NK-92 (cell line): Measurements from ENCODE around the gene NINL.
"Not testable (repeated sequence)": the region's sequence is repeated elsewhere in the genome, so short reads cannot be mapped to it uniquely, and the experiment has no call there.

Experiments used
- DNase-seq: peaks from one replicate; lab custom pipeline; 2025; ENCODE audit not compliant: unreplicated experiment; lab: John Stamatoyannopoulos, UW

The NINL gene

DNA sequence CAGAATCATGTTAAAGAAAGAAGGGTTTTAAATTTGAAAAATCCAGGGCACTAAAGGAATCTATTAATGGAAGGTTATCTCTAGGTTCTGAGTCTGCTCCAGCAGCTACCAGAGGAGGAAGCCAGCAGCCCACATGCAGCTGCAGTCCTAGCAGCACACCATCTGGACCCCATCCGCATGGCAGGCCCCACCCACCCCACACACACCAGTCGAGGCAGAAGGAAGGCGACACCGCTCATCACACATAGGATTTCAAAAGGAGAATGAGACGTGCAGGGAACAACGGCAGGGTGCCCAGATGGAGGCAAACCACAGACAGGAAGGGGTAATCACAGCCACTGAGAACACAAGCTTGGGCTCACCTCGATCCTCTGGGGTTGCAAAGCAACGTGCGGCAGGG lies 99.0 kb downstream of the NINL start:
- DNase-seq: no peak

DNA sequence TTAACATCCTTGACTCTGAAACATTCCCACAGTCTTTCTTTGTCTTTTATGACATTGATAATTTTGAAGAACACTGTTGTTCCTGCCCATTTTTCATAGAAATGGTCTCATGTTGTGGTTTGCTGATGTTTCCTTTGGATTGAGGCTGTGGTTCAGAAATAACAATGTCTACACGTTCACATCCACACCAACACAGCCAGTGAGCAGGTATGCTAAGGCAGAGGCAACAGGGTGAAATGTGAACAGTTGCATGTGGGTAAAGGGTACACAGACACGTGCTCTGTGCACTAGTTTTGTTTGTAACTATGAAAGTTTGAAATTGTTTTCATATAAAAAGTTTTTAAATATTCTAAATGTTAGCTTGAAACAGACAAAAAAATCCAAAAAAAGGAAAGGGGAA lies 99.5 kb downstream of the NINL start:
- no peak for DNase-seq

DNA sequence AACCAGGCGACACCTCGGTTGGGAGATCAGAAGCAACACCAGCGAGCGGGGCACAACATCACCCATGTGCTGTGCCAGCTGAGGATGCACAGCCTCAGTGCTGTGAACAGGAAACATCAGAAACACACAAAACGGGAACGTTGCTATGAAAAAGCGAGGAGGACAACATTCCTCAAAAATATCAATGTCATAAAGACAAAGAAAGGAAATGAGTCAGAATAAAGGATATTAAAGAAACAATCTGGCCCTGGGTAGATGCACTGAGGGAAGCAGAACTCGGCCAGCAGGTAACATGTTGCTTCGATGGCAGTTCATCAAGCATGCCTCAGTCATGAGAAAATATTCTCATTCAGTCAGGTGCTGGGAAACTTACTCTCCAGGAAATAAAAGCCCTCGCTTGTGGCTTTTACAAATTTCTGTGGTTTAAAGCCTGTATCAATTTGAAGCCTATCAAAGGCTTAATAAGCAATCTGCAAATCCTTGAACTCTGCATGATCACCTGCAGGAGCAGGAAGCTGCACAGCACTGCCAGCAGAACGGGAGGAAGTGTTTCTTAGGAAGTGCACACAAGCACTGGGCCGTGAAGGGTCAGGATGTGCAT lies 100.3 kb downstream of the NINL start:
- DNase-seq: no peak

DNA sequence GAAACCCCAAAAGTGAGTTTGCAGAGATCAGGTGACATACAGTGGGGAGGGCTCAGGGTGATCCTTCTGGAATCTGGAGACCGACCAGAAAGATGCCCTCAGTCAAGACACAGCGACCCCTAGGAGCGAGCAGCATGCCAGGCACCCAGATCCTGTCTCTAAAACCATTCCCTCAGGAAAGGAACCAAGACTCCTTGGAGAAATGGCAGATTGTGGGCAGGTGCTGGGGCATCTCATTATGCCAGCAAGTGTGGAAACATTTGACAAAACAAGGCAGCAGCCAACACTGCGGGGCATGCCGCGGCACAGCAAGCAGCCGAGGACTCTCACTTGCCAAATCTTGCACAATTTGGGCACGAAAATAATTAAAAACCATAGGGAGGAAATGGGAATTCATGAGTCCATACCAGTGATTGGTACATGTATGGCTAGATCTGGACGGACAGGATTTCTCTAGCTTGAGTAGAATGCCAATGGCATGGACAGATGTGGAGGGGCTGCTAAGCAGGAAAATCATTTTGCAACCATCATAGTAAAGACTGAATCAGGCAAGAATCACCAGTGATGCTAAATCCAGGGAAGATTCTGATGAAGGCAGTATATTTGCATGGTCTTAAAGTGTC lies 101.0 kb downstream of the NINL start:
- no peak for DNase-seq

DNA sequence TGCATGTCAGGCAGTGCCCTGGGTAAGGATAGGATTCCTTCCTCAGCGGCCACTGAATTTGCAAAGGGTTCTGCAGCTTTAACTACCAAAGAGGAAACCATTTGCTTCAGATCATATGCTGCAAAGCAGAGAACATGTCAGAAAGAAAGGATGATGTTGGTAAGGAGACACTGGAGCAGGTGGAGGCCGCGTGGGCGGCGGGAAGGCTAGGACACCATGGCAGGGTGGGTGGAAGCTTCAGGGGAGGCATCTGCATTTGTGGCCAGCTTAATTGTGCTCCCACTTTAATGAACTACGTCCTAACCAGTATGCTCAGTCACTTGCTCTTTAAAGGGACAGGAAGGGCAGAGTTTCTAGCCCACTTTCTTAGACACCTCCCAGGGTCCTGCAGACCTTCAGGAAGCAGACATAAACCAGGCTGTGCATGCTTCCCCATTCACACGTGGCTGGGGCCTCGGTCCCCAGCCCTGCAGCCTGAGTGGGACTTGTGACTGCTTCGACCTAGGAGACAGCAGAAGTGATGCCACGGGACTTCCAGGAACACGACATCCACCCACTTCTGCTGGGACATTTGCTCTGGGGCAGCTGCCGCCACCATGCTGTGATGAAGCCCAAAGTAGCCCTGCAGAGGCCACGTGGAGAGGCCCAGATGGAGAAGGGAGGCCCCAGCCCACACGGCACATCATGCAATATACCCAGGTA lies 101.7 kb downstream of the NINL start:
- DNase-seq: no peak

DNA sequence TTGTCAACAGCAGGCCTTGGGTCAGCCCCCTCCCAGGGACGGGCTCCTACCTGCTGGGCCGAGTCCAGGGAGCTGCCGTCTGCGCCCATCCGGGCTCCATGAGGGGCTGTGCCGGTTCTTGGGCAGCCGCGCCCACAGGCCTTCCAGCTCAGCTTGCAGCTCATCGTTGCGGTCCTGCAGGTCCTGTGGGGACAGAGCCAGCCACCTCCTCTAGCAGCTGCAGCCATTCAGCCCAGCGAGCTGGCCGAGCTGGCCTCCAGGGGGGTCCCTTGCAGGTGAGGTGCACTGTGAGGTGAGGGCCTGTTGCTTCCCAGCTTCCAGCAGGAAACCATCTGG lies 103.4 kb downstream of the NINL start:
- no peak for DNase-seq

DNA sequence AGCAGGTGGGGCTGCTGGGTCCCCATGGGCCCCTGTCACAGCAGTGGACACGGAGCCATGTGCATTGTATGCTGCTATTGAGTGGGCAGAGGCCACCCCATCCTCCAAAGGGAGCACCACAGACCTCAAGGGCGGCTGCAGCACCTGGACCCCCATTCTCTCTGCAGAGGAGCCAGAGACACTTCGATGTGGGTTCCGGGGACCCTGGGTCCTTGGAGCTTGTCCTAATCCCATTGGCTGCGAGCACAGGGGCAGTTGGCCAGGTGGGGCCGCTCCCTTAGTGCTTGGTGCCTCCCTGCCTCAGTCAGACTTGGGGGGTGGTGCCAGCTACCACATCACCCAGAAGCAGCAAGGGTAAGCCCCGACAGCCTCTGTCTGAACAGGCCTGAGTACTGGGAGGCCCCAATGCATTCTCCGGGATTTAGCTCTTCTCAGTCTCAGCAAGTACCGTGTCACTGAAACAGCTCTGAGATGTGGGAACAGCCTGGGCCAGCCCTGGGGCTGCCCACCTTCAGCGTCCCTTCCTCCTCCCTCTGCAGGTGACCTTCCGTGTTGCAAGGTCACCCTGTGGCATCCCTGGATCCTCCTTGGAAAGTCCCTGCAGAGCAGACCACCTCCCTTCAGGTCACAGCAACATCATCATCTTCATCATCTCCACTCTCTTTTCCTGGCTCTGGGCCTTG lies 104.0 kb downstream of the NINL start:
- DNase-seq: no peak

DNA sequence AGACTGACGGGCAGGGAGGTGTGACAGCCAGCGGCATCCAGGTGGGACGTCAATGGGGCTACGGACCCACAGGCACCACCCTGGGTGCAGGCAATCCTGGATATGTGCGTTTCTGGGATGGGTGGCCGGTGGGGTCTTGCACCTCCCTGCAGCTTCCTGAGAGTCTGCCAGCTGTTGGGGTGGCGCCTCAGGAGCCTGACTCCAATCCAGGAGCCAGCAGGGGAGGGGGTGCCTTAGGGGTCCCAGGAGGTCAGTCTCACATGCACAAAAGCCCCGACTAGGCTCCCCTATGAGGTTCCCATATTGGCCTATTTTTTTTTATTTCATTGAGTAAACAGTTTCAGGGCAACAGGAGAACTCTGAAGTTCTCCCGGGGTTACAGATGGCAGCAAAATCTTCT lies 104.5 kb downstream of the NINL start:
- no peak for DNase-seq

DNA sequence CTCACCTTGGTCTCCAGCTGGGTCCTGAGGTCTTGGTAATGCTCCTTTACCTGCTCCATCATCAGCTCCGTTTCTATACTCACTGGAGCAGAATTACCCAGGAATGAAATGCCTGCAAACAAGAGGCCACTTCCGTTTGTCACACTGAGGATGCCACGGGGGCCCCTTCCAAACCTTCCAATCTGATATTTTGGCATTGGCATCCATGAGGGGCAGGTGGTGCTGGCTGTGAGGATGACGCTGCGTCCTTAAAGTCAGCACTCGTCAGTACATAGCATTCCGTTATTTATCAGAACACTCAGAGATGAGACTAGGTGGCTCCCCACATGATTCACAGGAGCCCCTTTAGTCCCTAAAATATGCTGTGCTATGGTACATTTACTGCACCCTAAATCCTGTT lies 105.2 kb downstream of the NINL start:
- DNase-seq: no peak

DNA sequence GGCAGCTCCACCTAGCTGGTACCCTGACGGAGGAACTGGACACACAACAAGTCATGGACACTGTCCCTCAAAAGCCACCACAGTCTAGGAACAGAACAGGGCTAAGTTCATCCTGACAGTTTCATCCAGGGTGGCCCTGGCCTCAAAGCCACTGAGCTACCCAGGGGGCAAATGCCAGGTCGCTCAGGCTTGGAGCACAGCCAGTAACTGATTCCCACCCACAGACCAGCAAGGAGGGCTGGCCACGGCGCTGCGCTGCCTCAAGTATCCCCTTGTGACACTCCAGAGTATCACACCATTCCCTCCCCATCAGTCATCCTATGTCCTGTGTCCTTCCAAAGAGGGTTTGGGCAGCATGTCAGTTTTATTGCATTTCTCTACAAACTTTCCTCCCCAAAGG lies 105.7 kb downstream of the NINL start:
- DNase-seq: no peak

DNA sequence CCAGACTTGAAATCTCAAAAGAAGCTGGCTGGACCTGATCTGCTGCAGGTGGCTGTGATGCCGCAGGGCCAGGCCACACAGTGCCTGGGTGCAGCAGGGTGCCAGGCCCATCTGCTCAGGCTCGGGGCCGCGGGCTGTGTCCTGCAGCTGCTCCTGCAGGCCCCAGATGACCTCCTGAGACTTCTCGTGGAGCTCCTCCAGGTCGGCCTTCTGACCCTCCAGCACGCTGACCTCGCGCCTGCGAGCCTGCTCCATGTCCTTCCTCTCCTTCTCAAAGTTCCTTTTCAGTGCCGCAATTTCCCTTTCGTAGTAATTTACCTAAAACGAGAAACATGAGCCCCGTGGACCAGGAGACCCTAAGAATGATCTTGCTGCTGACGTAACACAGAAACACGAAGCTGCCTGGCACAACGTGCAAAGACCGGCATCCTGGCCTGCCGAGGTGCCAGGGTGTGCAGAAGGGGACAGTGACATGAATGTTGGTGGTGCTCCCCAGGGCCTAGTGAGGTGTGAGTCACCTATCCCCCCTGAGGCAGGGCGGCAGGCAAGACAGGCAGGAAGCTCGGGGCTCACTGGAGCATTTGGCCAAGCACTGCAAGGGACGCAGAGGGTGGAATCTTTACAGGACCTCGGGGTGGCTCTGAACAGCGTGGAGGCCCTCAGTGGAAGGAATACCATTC lies 106.3 kb downstream of the NINL start:
- no peak for DNase-seq

DNA sequence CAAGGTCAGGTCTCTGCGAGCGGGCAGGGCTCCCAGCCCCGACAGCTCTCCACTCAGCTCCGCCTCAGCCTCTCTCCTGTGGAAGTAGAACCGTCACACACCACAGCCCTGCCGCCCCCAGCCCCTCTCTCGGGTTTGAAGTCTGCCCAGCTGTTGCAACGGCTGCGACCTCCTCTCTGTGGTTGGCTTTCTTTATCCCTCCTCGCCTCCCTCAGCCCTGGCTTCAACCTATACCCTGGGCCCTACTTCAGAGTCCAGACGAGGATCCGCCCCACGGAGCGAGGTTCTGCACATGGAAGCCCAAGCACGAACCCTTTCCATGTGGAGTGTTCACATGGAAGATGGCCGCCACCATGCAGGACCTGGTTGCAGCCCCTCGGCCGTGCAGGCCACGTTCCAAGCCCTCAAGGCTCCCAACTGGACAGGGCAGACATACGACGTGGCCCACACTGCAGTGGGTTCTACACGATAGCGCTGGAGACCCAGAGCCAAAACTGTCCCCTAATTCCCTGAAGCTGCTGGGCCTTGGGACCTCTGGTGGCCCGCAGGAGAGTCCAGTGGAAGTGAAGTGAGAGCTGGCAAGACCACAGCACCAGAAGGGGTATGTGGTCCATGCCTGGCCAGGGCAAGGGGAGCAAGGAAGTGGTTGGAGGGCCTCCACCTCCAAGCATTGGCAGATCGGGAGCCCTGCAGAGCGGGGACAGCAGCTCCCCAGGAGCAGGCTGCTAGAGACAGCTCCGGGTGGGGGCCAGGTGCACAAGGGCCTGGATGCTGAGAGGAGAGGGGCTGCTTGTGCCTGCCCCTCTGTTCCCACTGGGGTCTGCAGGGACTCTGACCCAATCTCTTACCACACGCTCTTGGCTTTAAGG lies 108.1 kb downstream of the NINL start:
- DNase-seq: no peak

DNA sequence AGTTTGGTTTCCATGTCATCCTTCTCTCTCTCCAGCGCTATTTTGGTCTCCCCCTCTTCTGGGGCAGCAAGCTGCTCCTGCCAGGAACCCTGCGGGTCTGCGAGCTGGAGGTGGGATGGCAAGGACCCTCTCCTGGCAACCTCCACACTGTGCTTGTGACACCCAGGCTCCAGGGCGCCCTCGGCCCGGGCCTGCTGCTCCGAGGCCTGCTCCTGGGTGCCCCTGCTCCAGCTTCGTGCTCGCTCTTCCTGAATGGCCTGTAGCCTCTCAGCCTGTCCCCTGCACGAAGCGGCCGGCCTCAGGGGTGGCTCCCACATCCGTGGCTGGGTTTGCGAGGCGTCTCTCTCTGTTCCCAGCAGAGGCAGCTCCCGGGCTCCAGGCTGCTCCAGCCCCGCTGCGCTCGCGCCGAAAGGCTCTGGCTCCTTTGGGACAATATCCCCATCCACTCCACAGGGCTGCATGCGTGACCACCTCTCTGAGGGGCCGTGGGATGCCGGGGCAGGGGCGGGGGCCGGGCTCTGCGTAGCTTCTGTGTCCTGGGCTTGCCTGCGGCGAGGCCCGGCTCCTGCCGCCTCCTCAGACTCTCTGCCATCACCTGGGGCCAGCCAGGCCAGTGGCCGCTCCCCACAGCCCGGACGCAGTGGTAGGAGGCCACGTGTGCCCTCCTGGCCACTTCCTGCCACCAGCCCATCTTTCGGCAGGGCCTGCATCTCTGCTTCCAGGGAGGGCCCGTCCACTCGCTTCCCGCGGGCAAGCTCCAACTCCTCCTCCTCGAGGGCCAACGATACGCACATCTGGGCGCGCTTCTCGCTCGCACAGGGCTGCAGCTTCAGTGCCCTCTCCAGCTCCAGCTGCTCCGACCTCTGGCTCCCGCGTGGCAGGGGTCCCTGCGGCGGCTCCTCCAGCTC lies 109.0 kb downstream of the NINL start:
- DNase-seq: no peak

DNA sequence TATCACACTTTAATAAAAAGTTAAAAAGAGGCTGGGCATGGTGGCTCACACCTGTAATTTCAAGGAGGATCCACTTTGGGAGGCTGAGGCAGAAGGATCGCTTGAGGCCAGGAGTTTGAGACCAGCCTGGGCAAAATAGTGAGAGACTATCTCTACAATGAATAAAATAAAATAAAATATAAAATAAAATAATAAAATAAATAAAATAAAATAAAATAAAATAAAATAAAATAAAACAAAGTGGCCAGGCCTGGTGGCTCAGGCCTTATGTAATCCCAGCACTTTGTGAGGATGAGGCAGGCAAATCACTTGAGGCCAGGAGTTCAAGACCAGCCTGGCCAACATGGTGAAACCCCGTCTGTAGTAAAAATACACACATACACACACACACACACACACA lies 112.0 kb downstream of the NINL start:
- not testable (repeated sequence) for DNase-seq

DNA sequence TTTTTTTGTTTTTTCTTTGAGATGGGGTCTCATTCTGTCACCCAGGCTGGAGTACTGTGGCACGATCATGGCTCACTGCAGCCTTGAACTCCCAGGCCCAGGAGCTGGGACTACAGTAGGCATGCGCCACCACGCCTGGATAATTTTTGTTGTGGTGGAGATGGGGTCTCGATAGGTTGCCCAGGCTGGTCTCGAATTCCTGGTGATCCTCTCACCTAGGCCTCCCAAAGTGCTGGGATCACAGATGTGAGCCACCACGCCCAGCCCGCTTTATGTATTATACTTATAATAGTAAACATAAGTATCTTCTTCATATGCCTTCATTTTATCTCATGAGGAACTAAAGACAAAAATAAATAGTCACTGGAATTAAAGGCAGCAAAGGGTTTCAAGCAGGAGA lies 114.3 kb downstream of the NINL start:
- no peak for DNase-seq

DNA sequence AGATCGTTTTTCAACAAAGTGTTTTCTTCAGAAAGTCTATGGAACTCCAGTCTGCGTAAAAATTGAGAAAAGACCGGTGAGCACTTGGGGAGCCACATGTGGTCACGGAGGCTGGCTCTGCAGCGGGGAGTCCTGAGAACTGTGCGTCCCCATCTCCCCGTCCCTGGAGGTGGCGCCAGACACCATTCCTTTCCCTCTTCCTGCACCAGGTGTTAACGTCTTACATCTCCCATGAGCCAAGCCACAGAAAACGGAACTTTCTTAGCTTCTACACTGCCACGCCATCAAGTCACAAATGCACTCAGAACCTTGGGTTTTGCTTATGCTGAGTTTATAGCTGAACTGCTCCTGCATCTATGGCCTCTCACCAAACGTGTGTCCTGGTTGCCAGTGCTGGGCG lies 115.3 kb downstream of the NINL start:
- no peak for DNase-seq

DNA sequence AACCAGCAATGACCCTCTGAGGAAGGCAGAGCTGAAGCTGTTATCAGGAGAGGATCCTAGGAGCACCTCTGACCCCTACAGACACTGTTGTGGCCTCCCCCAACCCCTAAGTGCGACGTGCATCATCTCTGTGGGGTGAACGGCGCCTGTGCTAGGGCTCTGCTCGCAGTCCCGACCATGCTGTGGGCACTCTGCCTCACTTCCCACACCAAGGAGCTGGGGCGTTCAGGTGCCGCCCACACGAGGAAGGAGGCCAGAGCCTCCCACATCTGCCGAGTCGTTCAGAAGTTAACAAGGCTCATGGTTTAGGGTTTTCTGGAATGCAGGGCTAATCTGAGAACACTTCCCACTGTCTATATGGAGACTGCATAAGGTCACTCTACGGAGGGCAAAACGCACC lies 115.8 kb downstream of the NINL start:
- DNase-seq: no peak

DNA sequence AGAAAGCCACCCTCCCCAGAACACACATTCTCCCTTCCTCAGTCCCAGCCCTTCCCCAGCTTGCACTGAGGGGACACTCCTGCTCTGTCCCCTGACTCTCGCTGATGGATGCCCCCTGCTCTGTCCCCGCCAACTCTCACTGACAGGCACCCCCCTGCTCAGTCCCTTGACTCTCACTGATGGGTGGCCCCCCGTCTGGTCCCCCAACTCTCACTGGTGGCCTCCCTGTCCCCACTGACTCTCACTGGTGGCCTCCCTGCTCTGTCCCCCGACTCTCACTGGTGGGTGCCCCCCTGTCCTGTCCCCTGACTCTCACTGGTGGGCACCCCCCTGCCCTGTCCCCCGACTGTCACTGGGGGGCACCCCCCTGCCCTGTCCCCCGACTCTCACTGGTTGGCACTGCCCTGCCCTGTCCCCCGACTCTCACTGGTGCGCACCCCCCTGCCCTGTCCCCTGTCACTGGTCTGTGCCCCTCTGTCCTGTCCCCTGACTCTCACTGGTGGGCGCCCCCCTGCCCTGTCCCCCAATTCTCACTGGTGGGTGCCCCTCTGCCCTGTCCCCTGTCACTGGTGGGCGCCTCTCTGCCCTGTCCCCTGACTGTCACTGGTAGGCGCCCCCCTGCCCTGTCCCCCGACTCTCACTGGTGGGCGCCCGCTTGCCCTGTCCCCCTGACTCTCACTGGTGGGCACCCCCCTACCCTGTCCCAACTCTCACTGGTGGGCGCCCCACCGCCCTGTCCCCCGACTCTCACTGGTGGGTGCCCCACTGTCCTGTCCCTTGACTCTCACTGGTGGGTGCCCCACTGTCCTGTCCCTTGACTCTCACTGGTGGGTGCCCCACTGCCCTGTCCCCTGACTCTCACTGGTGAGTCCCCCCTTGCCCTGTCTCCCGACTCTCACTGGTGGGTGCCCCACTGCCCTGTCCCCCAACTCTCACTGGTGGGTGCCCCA lies 116.9 kb downstream of the NINL start:
- no peak for DNase-seq

DNA sequence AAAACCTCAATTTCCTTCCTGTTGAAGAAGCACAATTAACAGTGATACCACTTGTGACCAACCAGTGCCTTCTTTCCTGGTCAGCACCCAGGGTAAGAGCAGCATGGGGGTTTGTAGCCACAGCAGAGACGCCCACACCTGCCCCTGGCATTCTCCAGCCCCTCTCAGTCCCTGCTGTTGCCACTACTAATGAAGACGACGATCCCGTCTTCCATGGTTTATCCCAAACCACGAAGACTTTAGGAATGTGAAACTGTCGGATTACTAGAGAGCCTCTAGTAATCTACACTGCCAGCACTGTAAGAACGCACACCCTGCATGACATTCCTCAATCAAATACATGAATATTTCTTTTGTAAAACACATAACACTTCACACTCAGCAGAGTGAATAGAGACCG lies 117.9 kb downstream of the NINL start:
- no peak for DNase-seq
